ENCODE data around the gene PYHIN1.
"Not testable (repeated sequence)": the region's sequence is repeated elsewhere in the genome, so short reads cannot be mapped to it uniquely, and the experiment has no call there.

PYHIN1 gene

DNA sequence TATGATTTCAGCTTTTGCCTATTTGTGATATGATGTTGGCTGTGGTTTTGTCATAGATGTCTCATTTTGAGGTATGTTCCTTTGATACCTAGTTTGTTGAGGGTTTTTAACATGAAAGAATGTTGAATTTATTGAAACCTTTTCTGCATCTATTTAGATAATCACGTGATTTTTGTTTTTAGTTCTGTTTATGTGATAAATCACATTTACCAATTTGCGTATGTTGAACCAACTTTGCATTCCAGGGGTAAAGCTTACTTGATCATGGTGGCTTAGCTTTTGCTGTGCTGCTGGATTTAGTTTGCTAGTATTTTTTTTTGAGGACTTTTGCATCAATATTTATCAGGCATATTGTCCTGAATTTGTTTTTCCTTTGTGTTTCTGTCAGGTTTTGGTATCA, 51.9 kb downstream of the PYHIN1 start:
- no peak for DNase-seq (ENCODE audit: low spot score)

- no peak for DNase-seq (ENCODE audit: low spot score)
Measured at GRCh38 chr1:158984386-158984785, 53.0 kb downstream of the PYHIN1 start.

DNA sequence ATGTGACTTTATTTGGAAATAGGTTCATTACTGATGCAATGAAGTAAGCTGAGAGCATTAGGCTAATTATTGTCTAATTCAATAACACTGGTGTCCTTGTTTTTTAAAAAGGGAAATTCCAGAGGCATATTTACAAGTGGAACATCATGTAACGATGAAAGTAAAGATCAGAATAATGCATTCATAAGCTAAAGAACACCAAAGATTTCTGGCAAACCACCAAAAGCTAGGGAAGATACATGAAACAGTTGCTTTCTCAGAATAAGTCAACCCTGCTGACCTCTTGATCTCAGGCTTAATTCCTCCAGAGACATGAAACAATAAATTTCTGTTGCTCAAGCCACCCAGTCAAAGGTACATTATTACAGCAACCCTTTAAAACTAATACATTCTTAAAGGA, 58.1 kb downstream of the PYHIN1 start:
- DNase-seq (ENCODE audit: low spot score): no peak

DNA sequence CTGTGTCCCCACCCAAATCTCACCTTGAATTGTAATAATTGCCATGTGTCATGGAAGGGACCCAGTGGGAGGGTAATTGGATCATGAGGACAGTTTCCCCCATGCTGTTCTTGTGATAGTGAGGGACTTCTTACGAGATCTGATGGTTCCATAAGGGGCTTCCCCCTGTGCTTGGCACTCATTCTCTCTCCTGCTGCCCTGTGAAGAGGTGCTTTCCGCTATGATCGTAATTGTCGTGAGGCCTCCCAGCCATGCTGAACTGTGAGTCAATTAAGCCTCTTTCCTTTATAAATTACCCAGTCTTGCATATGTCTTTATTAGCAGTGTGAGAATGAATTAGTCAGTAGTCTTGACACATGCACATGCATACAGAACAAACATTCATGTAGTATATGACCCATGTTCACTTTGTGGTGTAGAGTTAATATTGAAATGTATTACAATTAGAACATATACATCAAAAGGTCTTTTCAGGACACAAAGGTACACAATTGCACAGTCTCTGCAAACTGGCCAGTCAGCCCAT, 61.5 kb downstream of the PYHIN1 start:
- no peak for DNase-seq (ENCODE audit: low spot score)

- no peak for DNase-seq (ENCODE audit: low spot score)
Measured at GRCh38 chr1:158996998-158997397, 65.6 kb downstream of the PYHIN1 start.

- no peak for DNase-seq (ENCODE audit: low spot score)
Measured at GRCh38 chr1:158998037-158998780, 66.9 kb downstream of the PYHIN1 start.

- peak; percentile 39 for DNase-seq (ENCODE audit: low spot score)
Measured at GRCh38 chr1:158998781-158999161, 67.4 kb downstream of the PYHIN1 start.

DNA sequence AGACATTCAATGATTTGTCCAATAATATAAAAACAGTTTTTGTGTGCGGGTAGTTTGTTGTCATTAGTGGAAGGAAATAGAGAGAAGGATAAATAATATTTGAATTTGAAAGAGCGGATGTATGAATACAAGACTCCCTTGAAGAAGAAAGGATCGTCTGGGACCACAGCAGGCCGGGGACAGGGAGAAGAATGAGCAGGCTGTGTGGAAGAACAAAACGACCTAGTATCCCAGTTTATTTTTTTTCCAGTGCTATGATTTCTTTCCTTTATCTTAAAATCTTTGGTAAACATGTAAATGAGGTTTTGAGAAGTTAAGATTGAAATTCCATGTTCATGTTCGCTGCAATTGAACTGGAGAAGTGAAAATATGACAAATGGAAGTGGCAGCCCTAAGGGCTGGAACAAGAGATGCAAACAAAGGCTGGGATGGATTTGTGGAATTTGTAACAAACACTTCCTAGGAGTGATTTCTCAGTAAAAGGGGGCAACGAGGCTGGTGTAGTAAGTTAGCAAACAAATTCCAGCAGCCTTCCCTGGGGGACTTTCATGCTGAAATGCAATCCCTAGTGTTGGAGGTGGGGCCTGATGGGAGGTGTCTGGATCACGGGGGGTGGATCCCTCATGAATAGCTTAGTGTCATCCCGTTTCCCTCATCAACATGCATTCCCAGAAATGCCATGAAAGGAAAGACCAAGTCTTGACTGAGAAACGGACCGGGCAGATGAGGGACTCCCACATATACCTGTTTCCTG, 68.1 kb downstream of the PYHIN1 start:
- DNase-seq (ENCODE audit: low spot score): peak; percentile 32

GRCh38 chr1:159000070-159000409, 68.7 kb downstream of the PYHIN1 start:
- no peak for DNase-seq (ENCODE audit: low spot score)

DNA sequence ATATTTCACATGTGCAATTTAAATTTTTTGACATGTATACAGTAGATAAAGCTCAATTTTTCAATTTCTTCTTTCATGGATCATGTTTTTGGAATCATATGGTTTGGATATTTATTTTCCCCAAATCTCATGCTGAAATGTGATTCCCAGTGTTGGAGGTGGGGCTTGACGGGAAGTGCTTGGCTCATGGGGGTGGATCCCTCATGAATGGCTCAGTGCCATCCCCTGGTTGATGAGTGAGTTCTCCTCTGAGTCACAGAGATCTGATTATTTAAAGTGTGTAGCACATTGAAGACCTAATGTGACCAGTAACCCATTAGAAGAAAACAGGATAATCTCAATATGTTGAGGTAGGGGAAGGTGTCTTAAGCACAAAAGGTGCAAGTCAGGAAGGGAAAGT, 69.3 kb downstream of the PYHIN1 start:
- peak; percentile 3 for DNase-seq (ENCODE audit: low spot score)

GRCh38 chr1:159005161-159005560, 73.8 kb downstream of the PYHIN1 start:
- no peak for DNase-seq (ENCODE audit: low spot score)

GRCh38 chr1:159005676-159006075, 74.3 kb downstream of the PYHIN1 start:
- no peak for DNase-seq (ENCODE audit: low spot score)

GRCh38 chr1:159006210-159006807, 75.0 kb downstream of the PYHIN1 start:
- DNase-seq (ENCODE audit: low spot score): not testable (repeated sequence)

- no peak for DNase-seq (ENCODE audit: low spot score)
Measured at GRCh38 chr1:159007726-159008125, 76.4 kb downstream of the PYHIN1 start.

DNA sequence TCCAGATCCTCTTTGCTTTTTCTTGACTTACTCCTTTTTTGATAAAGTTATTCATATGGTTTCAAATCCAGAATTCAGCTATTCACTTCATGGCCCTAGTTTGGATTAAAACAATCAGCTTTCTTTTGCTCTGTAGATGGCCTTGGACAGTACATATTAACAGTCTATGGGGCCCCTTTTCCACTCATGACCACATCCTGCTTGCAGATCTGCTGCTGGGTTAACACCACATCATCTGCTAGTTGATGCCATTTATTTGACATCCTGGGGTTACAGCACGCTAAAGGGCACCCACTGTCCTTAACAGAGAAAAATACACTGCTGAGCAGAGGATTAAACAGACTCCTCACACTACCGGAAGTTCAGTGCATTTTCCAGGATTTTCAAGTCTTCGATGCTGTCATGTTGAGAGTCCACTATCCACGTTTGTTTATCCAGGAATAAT, 77.4 kb downstream of the PYHIN1 start:
- no peak for DNase-seq (ENCODE audit: low spot score)

GRCh38 chr1:159009287-159009686, 77.9 kb downstream of the PYHIN1 start:
- DNase-seq (ENCODE audit: low spot score): no peak

DNA sequence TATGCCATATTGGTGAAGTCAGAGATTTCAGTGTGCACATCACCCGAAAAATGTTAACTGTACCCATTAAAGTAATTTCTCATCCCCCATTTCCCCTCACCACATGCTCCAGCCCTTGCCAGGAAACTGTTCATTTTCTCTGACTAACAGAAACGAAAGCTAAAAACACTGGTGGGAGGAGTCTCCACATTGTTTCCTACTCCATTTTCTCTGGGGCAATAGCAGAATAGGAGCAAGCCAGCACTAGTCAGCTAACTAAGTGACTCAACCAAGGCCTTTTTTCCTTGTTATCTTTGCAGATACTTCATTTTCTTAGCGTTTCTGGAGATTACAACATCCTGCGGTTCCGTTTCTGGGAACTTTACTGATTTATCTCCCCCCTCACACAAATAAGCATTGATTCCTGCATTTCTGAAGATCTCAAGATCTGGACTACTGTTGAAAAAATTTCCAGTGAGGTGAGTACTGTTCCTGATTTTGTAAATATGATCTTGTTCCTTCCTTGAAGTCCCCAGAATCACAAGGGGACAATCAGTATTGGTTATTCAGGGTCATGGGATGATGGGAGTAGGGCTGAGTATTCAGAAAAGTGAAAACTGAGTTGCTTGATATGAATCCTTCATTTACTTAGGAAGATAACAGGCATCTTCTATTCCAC, 78.5 kb downstream of the PYHIN1 start, which contains the start of gene IFI16:
Gene IFI16 (plus strand): TSS at position 204 of the 658 bp plus-strand sequence. CDS start 4,774 bp downstream, outside the sequence.
- DNase-seq (ENCODE audit: low spot score): peak; percentile 4

- DNase-seq (ENCODE audit: low spot score): no peak
Measured at GRCh38 chr1:159010391-159010790, 79.0 kb downstream of the PYHIN1 start.

DNA sequence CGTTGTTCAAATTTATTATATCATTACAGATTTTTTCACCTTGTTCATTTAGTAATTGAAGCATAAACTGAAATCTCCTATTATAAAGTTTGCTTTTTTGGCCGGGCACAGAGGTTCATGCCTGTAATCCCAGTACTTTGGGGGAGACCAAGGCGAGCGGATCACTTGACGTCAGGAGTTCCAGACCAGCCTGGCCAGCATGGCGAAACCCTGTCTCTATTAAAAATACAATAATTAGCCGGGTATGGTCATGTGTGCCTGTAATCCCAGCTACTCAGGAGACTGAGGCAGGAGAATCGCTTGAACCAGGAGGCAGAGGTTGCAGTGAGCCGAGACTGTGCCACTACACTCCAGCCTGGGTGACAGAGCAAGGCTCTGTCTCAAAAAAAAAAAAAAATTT, 79.6 kb downstream of the PYHIN1 start:
- not testable (repeated sequence) for DNase-seq (ENCODE audit: low spot score)

DNA sequence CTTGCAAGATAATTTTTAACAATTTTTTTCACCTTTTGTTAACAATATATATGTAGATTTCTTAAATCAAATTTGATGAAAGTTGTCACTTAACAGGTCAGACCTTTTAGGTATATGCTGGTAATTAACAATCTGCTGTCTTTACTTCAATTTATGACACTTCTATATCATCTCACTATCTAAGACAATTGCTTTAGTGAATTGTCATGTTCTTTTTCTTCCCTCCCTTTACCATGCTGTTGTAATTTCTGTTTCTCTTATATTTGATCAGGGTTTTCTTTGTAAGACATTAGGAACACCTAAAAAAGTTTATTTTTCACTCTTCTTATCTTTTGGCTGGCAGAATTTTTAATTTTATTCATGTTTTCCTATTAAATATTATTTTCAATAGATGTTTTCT, 80.4 kb downstream of the PYHIN1 start:
- DNase-seq (ENCODE audit: low spot score): no peak

GRCh38 chr1:159012495-159012894, 81.1 kb downstream of the PYHIN1 start:
- no peak for DNase-seq (ENCODE audit: low spot score)

DNA sequence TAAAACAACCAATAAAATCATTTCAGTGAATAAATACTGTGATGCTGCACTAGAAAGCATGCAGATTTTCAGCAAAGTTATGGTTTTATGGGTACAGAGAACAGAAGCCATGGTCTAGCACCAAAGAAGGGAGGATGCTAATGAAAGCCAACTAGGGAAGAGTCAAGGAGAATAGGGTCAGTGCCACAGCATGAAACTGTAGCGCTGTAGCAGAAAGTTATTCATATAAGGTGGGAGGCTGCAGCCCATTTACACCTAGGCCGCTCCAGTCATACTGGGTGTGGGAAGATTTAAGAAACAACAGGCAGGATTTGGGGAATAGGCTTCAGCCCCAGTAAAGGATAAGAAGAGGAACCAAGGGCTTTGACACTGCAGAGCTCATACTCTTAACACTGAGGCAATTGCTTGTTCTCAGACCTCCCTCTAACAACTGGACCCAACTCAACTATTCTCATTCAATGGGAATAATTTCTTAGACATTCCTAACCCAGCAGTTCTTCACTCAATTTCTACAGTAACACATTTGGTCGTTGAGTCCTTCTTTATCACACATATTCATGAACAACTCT, 82.7 kb downstream of the PYHIN1 start:
- DNase-seq (ENCODE audit: low spot score): no peak

All from cerebellar cortex (tissue), 1 donor.